GM18858 (cell line): ENCODE measurements around the gene ITGB5.

ENCODE experiments used
- ATAC-seq: cut with Tn5 transposase; IDR thresholded peaks from one replicate; pipeline ENCODE4 v1.9.1; 2021; ENCODE audit not compliant: unreplicated experiment

The ITGB5 gene

GRCh38 chr3:124887177-124887931, at the start of gene ITGB5:
Gene ITGB5, minus strand, starts transcription at chr3:124887365. Its CDS starts 365 bp downstream, at chr3:124887000.
- ATAC-seq, result peak; percentile 39

- ATAC-seq, result no peak
Measured at GRCh38 chr3:124935794-124936542, 48.8 kb upstream of the ITGB5 start.

- peak; percentile 47 for ATAC-seq
Measured at GRCh38 chr3:124935264-124935663, 48.1 kb upstream of the ITGB5 start.

GRCh38 chr3:124934577-124934976, 47.4 kb upstream of the ITGB5 start, which contains the start of gene MUC13:
Gene MUC13, minus strand, starts transcription at chr3:124934751. Its CDS starts 39 bp downstream, at chr3:124934712.
- ATAC-seq, result no peak

- no peak for ATAC-seq
Measured at GRCh38 chr3:124928333-124929202, 41.4 kb upstream of the ITGB5 start.

- no peak for ATAC-seq
Measured at GRCh38 chr3:124927574-124928045, 40.4 kb upstream of the ITGB5 start.

GRCh38 chr3:124926426-124927101, 39.4 kb upstream of the ITGB5 start:
- no peak for ATAC-seq

- ATAC-seq, result no peak
Measured at GRCh38 chr3:124924741-124925140, 37.6 kb upstream of the ITGB5 start.

- ATAC-seq, result no peak
Measured at GRCh38 chr3:124923833-124924232, 36.7 kb upstream of the ITGB5 start.

GRCh38 chr3:124920718-124921117, 33.6 kb upstream of the ITGB5 start:
- no peak for ATAC-seq

- no peak for ATAC-seq
Measured at GRCh38 chr3:124919756-124920155, 32.6 kb upstream of the ITGB5 start.

GRCh38 chr3:124918524-124918923, 31.4 kb upstream of the ITGB5 start:
- no peak for ATAC-seq

GRCh38 chr3:124916837-124917409, 29.8 kb upstream of the ITGB5 start:
- ATAC-seq, result no peak

- ATAC-seq, result no peak
Measured at GRCh38 chr3:124915254-124915653, 28.1 kb upstream of the ITGB5 start.

- ATAC-seq, result no peak
Measured at GRCh38 chr3:124907957-124908356, 20.8 kb upstream of the ITGB5 start.

GRCh38 chr3:124904835-124905492, 17.8 kb upstream of the ITGB5 start:
- no peak for ATAC-seq

- no peak for ATAC-seq
Measured at GRCh38 chr3:124903896-124904834, 17.0 kb upstream of the ITGB5 start.

- ATAC-seq, result no peak
Measured at GRCh38 chr3:124896824-124897526, 9.8 kb upstream of the ITGB5 start.
